HG02642 (cell line): Measurements from ENCODE around the gene SYNDIG1L.

Experiments
- ATAC-seq: cut with Tn5 transposase; IDR thresholded peaks from one replicate; pipeline ENCODE4 v1.9.1; 2021; ENCODE audit warnings: mild to moderate bottlenecking; ENCODE audit not compliant: unreplicated experiment, poor library complexity

SYNDIG1L gene

GRCh38 chr14:74368026-74368425, 58.0 kb downstream of the SYNDIG1L start:
- ATAC-seq, result no peak

DNA sequence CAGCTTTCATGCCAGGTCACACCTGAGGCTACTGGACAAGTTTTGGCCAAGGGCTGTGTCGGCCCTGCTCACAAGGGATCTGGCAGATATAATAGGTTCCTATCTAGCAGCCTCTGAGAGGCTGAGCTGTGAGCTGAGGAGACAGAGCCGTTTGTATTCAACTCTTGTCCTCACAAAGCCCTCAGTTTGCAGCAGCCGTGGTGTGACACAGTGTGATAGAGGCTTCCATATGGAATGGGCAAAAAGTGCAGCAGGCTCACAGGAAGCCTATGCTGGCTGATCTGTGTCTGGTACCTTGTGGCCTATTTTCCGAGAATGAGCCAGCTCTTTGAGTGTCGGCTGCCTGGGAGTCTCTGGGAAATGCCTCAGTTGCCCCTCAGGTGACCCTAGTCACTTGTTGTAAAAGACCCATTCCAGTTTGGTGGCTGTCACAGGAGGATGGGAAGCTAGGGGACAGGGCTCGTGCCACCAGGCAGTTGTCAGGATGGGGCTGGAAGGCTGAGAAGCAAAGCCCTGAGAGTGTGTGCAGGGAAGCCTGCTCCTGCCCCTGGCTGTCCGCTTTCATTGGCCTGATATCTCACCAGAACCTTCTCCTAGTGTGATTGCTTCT, 61.6 kb downstream of the SYNDIG1L start:
- no peak for ATAC-seq

GRCh38 chr14:74362361-74362915, 63.6 kb downstream of the SYNDIG1L start:
- no peak for ATAC-seq

DNA sequence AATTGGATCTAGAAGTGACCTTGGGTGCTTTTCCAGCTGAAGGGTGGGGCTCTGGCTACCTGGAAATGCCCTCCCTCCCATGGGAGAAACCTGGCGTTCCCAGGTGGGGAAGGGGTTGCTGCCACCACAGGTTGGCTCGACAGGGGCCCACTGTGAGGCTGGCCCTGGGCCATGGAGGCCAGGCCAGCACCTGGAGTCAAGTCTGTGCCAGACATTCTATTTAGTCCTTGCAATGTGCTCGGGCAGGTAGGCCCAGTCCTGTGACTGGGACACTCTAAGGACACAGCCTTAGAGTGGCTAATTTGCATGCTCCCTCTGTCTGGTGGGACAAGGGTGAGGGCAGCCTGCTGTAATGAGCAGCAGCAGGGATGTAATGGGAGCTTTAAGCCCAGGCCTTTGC, 65.8 kb downstream of the SYNDIG1L start:
- ATAC-seq, result no peak

DNA sequence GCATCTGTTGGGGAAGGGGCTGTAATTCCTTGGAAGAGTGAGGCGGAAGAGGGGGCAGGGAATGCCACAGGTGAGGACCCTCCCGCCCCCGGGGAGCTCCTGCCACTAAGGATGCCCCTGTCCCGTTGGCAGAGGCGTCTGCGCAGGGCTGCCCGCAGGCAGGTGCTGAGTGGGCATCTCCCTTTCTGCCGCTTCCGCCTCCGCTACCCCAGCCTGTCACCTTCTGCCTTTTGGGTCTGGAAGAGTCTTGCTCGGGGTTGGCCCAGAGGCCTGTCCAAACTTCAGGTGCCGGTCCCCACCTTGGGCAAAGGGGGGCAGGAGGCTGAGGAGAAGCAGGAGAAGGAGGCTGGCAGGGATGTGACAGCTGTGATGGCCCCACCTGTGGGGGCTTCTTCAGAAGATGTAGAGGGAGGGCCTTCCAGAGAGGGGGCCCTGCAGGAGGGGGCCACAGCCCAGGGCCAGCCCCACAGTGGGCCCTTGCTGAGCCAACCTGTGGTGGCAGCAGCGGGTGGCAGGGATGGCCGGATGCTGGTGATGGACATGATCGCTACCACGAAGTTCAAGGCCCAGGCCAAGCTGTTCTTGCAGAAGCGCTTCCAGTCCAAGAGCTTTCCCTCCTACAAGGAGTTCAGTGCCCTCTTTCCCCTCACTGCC, 67.7 kb downstream of the SYNDIG1L start:
- ATAC-seq, result no peak

DNA sequence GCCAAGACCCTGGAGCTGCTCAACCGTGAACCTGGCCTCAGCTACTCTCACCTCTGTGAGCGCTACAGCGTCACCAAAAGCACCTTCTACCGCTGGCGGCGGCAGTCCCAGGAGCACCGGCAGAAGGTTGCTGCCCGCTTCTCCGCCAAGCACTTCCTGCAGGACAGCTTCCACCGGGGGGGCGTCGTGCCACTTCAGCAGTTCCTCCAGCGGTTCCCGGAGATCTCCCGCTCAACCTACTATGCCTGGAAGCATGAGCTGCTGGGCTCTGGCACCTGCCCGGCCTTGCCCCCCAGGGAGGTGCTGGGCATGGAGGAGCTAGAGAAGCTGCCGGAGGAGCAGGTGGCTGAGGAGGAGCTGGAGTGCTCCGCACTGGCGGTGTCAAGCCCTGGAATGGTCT, 68.4 kb downstream of the SYNDIG1L start:
- ATAC-seq, result no peak

DNA sequence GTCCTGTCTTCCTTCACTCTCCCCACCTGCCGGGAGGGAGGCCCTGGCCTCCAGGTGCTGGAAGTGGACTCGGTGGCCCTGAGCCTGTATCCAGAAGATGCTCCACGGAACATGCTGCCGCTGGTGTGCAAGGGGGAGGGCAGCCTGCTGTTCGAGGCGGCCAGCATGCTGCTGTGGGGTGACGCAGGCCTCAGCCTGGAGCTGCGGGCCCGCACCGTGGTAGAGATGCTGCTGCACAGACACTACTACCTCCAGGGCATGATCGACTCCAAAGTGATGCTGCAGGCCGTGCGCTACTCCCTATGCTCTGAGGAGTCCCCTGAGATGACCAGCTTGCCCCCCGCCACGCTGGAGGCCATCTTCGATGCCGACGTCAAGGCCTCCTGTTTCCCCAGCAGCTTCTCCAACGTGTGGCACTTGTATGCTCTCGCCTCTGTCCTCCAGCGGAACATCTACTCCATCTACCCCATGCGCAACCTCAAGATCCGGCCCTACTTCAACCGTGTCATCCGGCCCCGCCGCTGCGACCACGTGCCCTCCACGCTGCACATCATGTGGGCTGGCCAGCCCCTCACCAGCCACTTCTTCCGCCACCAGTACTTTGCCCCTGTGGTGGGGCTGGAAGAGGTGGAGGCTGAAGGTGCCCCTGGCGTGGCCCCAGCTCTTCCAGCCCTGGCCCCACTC, 69.0 kb downstream of the SYNDIG1L start:
- no peak for ATAC-seq
